GM19238 (cell line): ENCODE results near the gene GGT7.
"Not testable (repeated sequence)": the region's sequence is repeated elsewhere in the genome, so short reads cannot be mapped to it uniquely, and the experiment has no call there.

Experiments used
- DNase-seq: peaks from one replicate; pipeline ENCODE4 v3.0.0; 2011; ENCODE audit warnings: low spot score; ENCODE audit not compliant: insufficient read length

GGT7 gene, protein sequence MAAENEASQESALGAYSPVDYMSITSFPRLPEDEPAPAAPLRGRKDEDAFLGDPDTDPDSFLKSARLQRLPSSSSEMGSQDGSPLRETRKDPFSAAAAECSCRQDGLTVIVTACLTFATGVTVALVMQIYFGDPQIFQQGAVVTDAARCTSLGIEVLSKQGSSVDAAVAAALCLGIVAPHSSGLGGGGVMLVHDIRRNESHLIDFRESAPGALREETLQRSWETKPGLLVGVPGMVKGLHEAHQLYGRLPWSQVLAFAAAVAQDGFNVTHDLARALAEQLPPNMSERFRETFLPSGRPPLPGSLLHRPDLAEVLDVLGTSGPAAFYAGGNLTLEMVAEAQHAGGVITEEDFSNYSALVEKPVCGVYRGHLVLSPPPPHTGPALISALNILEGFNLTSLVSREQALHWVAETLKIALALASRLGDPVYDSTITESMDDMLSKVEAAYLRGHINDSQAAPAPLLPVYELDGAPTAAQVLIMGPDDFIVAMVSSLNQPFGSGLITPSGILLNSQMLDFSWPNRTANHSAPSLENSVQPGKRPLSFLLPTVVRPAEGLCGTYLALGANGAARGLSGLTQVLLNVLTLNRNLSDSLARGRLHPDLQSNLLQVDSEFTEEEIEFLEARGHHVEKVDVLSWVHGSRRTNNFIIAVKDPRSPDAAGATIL

DNA sequence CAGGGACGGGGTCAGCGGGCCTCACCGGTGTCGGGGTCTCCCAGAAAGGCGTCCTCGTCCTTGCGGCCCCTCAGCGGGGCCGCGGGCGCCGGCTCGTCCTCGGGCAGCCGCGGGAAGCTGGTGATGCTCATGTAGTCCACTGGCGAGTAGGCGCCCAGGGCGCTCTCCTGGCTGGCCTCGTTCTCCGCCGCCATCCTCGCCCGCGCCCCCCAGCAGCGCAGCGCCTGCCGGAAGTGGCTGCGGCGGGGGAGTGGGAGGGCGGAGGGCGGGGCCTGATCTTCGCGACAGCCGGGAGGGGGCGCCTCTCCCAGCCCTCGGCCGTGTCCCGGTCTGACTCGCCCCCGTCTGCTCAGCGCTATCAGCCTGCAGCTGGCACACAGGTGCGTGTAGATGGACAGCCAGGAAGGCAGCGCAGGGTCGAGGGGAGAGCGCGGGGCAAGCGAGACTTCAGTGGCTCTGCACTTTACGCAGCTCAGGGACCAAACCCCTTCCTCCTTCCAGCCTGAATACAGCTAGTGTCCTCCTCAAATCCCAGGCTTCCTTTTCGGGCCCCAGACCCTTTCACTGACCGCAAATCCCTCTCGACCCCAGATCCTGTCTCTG lies at the start of gene GGT7:
Gene GGT7, minus strand, starts transcription at position 235 of the 603 bp plus-strand sequence. Its CDS starts 41 bp downstream, at position 194.
- DNase-seq: peak; percentile 81

DNA sequence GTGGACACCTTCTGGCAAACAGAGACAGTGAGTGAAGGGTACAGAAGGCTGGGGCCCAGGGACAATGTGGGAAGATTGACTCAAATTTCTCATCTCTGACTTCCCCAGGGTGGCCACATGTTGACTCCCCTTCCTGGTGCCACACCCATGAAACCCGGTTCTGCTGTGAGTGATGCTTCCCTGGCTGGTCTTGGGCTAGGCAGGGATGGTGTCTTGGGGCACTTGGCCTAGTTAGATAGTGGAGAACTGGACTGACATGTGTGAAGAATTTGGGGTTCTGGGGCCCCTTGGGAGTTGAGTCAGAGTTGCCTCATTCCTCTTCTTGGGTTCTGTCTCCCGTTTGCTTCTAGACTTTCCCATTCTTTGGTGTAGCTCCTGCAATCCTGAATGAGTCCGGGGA lies 48.8 kb upstream of the GGT7 start:
- DNase-seq: no peak

DNA sequence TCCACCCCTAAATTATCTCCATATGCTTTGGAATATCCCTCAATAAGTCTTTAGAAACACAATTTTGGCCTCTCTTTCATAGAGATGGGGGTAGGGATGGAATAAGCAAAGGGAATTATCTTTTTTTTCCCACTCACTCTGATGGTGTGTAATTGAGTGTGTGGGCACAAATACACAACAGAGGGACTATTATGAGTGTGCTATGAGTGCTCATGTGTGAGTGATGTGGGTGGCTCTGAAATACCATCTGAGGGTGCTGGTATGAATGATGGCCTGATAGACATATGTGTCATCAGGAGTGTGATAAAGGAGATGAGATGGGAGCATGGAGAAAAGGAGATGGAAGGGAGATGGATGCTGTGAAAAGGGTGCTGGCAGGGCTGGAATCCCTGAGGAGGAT lies 47.4 kb upstream of the GGT7 start:
- no peak for DNase-seq

DNA sequence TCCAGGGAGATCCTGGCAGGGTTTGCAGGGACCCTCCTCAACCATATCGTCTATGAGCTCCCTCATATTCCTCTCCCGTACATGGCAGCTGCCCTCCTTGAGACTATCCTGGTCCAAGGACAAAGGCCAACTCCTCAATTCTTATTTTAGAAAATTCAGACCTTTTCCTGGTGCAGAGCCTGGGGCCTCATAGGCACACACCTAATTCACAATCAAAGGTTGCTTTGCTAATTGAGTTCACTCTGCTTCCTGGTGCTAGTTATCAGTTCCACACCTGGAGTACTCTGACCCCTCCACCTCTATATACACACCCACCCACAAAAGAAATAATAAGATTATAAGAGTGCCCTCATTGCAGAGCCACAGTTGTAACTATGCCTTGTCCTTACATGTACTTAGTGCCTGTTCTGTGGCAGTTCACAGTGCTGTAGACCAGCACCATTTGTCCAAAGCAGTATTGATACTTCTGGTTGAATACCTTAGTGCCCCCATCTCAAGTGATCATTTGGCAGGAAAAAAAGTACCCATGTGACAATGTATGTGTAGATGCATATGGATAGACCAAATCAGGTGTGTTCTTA lies 44.2 kb upstream of the GGT7 start:
- DNase-seq: no peak

DNA sequence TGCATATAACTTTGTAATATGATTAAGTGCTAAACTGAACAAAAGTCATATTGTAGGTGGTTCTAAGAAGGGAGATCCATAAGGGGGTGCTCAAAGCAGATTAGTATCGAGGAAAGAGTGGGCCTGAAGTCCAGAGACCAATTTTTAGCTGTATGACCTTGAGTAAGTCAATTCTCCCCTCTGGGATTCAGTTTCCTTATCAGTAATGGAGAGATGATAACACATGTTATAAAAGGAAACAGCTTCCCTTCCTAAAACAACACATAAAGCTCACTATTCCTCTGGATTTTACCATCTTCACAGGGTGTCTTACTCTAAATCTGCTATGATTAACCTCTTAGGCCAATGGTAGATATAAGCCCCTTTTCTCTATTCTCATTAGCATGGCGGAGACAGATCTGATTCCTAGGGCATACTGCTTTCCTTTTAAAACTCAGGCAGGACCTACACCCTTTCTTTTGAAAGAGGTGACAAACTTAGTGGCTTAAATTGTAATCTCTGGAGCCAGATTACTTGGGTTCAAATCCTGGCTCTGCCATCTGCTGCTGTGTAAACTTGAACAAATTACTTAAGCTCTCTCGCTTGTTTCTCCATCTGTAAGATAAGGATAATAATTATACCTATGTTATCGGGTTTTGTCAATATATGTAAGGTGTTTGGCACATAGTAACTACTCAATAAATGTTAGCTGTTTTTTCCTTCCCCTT lies 43.2 kb upstream of the GGT7 start:
- DNase-seq: no peak

DNA sequence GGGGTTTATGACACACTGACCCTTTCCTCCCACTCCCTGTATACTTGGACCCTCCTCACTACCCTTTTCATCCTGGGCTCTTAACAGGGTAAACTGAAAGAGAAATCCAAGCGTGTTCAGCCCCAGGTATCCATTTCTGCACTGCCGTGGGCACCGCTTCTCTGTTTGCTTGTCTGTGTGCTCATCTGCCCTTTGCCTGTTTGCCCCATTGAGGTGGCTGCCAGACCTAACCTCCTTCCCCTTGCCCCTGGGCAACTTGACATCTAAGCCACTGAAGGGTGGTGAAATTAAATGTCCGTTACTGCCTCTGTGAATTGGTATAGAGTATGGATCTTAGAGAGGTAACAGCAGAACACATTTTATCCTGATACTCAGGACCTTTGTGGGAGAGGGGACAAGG lies 42.5 kb upstream of the GGT7 start:
- DNase-seq: no peak

DNA sequence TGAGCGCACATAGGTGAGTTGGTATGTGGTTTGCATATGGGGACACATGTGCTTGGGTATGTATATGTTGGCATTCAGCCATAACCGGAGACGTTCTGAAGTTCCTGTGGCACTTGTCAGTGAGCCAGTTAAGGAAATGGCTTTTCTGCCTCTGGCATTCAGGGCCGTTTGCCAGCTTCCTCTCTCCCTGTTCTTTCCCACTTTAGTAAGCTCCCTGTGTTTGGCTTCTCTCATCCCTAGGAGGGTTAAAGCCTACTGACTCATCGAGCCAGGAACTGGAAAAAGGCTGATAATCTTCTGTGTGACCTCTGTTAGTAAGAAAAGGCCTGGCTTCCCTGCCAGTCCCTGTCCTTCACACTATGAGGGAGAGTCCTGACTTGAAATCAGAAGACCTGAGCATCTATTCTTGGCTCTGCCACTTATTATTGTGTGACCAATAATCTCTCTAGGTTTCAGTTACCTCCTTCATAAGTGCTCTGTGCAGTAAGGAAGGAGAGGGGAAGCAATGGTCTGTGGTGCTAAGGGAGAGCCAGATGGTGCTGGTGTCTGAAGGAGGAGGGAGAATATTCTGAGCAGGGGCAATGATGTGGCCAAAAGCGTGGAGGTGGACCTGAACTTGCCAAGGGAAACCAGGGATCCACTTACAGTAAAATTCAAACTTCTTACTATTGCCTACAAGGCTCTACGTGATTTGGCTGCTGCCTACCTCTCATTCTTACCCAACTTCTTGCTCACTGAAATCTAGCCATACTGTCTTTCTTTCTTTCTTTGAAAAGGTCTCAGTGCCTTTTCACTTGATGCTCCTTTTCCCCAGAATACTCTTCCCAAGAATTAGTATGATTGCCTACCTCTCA lies 35.2 kb upstream of the GGT7 start:
- no peak for DNase-seq

DNA sequence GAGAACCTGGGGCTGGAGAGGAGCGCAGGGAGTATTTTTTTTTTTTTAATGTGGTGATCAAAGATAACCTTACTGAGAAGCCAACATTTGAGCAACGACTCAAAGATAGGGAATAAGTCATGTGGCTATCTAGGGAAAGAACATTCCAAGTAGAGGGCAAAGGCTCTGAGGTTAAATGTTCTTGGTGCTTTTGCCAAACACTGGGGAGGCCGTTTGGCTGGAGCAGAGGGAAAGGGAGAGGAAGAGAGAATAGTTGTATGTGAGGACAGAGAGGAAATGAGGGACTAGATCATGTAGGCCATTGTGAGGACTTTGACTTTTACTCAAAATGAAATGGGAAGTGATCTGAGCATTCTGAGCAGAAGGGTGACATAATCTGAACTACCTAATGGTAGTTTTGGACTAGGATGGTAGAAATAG lies 31.6 kb upstream of the GGT7 start:
- no peak for DNase-seq

DNA sequence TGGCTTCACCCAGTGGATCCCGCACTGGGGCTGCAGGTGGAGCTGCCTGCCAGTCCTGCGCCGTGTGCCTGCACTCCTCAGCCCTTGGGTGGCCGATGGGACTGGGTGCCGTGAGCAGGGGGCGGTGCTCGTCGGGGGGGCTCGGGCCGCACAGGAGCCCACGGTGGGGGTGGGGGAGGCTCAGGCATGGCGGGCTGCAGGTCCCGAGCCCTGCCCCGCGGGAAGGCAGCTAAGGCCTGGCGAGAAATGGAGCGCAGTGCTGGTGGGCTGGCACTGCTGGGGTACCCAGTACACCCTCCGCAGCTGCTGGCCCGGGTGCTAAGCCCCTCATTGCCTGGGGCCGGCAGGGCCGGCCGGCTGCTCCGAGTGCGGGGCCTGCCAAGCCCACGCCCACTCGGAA lies 26.1 kb upstream of the GGT7 start:
- not testable (repeated sequence) for DNase-seq

DNA sequence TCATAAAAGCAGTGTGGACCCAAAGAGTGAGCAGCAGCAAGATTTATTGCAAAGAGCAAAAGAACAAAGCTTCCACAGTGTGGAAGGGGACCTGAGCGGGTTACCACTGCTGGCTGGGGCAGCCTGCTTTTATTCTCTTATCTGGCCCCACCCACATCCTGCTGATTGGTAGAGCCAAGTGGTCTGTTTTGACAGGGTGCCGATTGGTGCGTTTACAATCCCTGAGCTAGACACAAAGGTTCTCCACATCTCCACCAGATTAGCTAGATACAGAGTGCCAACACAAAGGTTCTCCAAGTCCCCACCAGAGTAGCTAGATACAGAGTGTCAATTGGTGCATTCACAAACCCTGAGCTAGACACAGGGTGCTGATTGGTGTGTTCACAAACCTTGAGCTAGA lies 25.5 kb upstream of the GGT7 start:
- DNase-seq: not testable (repeated sequence)

DNA sequence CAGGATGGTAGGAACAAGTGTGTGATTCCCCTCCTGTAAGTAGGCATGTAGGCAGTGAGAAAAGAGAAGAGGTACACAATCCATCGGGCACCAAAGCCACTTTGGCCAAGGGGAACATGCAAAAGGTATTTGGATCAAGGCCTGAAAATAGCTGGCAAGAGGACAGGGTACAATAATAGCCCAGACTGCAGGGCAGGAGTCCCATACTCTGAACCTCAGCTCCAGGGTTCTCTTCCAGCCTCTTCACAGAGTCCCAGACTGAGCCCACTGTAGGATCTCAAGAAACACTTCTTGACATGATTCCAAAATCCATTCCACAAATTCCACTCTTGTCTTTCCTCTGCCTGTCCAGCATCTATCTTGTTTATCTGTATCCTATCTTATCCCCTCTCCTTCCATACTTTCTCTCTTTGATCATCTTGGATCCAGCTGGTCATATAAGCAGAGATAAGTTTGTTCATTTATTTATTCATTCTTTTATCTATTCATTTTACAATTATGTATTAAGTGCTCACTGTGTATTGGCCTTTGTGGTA lies 23.5 kb upstream of the GGT7 start:
- DNase-seq: no peak

DNA sequence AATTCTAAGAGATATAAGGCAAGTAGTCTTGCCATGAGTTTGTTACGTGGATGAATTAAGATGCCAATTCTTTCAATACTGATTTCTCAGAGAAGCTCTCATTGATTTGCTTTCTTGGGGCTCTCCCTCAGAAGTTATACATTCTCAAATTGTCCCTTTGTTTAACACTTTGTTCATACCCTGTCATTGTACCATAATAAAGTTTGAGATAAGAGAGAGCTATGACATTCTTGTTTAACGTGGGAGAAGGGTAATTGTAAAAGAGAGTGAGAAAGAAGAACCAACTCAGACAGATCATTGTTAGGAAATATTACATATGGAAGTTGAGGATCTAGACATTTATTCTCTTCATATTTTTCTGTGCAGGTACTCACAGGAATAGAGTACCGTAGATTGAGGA lies 22.8 kb upstream of the GGT7 start:
- no peak for DNase-seq

DNA sequence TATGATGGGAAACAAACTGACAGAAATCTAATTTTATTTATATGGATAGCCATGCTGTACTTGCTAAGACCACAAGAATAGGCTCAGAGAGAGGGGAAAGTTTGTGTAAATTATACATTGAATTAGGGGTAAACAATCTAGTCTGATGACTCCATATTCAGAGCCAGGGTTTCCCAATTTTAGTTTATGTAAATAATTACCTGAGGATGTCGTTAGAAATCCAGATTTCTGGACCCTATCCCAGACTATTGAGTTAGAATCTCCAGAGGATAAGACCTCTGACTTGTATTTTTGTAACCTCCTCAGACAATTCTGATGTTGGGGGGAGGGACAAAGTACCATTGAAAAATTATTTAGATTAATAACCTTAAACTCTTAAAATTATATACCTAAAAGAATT lies 22.1 kb upstream of the GGT7 start:
- DNase-seq: no peak

DNA sequence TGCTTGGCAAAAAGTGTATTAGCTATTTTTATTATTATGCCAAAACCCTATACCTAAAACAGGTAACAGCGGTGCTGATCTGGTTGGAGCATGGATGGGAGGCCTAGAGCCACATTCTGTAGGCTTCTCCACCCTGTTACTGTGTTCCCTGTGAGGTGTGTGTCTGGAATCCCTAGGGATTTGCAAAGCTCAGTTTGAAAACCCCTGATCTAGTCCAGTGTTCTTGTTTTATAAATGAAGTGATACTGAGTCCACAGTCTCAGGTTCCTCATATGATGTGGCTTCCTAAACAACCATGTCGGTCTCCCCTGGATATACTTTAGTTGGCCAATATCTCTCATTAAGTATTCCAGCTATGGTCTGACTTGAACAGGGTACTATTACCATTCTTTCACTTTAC lies 20.0 kb upstream of the GGT7 start:
- DNase-seq: no peak

DNA sequence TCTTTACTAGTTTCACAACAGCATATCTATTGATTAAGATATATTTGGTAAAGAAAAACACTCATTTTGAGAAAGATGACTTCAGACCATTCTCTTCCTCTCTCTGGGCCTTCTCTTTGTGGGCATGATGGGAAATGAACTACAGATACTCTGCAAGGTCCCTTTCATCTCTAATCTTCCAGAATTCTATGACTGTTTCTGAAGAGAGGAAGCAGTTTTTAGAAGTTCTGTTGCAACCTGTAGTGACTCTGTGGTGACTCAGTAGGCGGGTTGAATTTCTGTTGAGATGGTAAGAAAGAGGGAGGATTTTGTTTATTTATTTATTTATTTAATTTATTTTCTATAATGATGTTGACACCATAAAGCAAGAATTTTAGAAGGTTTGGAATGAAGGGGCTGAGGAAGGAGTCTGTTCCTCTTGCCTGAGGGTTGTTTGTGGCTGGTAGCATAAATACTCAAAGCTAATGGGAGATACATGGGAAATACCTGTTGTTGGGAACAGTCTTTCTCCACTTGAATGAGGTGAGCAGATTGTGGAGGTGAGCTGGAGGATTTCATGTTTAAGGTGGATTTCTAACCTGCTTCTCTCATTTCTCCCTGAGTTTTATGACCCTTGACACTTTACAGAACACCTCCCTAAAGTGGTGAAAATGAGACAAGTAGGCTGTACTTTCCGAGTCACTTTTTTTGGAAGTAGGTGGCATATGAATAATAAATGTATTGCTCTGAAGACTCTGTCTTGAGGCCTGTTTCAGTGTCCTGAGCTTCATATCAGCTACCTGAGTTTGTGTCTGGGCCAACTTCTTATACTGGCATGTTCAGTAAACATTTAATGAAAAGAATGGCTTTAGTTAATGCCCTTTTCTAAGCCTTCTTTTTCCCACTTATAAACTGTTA lies 18.8 kb upstream of the GGT7 start:
- DNase-seq: no peak

DNA sequence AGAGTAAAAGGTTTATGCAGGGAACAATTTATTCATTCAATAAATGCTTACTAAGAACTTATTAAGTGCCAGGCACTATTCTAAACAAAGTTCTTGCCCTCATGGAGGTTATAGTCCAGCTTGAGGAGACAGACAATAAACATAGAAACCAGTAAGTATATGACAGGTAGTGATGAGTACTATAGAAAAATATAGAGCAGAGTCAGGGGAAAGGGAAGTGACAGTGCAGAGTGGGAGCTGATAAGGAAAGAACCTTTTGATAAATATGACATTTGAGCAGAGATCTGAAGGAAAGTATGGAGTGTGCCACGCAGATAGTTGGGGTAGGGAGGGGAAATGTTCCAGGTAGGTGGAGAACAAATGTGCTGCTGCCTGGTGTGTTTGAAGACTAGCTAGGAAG lies 15.8 kb upstream of the GGT7 start:
- no peak for DNase-seq

DNA sequence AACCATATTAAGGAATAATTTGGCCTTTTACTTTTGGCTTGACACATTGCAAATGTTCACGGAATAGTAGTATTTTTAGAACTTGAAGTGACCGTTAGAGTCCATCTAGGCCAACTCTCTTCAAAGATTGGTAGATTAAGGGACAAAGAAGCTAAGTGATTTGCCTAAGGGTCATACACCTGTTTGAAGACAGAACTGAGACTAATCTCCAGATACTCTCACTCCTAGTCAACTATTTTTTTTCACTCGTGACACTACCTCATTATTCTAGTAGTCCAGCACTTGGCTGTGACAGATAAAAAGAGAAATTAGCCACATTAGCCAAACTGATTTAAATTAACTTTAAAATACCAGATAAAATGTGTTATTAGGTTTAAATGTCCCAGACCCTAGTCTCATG lies 14.4 kb upstream of the GGT7 start:
- DNase-seq: no peak

DNA sequence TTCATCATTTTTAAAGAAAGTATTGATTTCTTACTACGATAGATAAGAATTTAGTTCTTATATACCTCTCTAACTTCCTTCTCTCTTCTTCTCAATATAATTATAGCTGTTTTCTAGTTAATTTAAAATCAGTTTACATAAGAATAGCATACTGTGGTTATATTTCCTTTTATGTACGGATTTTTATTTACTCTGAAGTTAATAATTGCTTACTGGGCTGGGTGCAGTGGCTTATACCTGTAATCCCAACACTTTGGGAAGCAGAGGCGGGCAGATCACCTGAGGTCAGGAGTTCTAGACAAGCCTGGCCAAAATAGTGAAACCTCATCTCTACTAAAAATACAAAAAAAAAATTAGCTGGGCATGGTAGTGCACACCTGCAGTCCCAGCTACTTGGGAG lies 13.5 kb upstream of the GGT7 start:
- no peak for DNase-seq

DNA sequence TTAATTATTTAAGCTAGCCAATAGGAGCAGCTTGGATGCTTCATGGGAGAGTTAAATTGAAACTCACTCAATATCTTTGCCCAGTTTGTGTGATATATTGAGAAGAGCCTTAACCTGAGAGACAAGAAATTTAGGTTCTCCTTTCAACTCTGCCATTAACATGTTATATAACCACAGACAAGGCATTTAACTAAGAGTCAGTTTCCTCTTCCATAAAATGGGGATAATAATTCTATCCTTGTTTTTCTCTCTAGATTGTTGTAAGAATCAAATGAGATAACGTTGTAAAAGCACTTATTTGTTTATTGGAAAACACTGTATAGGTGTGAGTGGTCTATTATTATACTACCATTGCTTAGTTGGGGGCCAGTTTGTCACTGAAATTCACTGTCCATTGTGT lies 11.6 kb upstream of the GGT7 start:
- DNase-seq: no peak
